ENCODE data around the gene PCDHGA8.

Gene PCDHGA8

GRCh38 chr5:141434006-141434405, 41.6 kb downstream of the PCDHGA8 start:
- no peak for DNase-seq

- DNase-seq: no peak
Observed at GRCh38 chr5:141437221-141437620, 44.8 kb downstream of the PCDHGA8 start.

GRCh38 chr5:141439411-141440141, 47.1 kb downstream of the PCDHGA8 start:
- DNase-seq: no peak

GRCh38 chr5:141440341-141440740, 47.9 kb downstream of the PCDHGA8 start:
- no peak for DNase-seq

DNA sequence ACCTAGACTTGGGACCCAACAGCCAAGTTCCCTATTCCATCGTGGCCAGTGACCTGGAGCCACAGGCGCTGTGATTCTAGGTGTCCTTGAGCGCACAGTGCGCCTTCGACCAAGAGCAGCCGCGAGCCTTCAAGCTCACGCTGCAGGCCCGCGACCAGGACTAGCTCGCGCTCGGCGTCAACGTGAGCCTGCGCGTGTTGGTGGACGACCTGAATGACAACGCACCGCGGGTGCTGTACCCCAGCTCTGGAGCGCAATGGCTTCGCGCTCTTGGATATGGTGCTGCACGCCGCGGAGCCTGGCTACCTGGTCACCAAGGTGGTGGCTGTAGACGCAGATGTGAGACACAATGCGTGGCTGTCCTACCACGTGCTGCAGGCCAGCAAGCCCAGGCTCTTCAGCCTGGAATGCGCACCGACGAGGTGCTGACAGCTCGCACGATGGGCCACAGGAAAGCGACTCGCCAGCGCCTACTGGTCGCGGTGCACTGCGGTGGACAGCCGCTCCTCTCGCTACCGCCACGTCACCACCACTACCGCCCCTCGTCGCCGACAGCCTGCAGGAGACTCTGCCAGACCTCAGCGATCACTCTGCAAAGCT, 49.2 kb downstream of the PCDHGA8 start:
- no peak for DNase-seq

Data from inflammatory macrophage treated with lipopolysaccharide for 1 hour (primary cell).